Measurements from ENCODE around the gene NAA11. TPM values are rescaled to one million over a fixed set of nuclear protein-coding genes. Genes with fewer than 3 reads are reported as not detected.

NAA11 gene
- total RNA-seq, 1 donor from 2014 or later, result not detected

Other genes starting within 250 kb of the NAA11 start
- gene GK2, start 82.2 kb upstream of the NAA11 start, total RNA-seq, result not detected